ENCODE measurements around the gene NHSL2.
"Not testable (repeated sequence)": the region's sequence is repeated elsewhere in the genome, so short reads cannot be mapped to it uniquely, and the experiment has no call there.

The NHSL2 gene

DNA sequence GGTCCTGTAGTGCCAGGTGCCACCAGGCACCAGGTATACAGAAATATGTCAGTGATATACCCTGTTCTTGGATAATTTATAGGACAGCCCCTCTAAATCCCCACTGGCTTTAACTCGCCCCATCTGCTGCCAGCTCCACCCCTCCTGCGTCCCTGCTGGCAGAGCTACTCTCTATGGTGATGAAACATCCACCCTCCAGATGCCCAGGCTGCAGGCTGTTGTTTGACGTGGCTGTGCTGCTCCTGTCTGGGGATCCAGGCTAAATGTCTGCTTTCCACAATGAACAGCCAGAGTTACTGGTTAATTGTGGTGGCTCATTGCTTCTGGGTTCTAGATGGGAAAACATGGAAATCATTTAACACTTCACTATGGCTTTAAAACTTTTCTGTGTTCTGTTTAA, 12.9 kb downstream of the NHSL2 start:
- DNase-seq (ENCODE audit: low read depth in 2 of 2): no peak

DNA sequence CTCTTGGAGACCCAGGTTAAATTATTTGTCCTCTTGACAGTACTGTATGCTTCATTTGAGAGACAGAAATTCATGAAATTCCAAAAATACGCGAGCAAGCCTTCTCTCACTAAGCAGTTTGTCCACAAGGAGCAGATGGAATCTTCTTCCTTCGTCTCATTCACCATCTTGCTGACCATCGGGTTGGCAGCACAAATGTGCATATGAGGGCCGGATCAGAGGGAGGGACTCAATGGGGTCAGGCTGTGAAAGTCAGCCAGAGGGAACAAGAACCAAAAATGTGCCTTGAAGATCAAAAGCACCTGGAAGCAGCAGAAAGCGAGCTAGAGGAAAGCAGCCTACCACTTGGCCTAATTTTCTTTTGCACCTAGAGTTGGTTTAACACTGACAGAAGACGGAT, 16.4 kb downstream of the NHSL2 start:
- no peak for DNase-seq (ENCODE audit: low read depth in 2 of 2)

GRCh38 chrX:71928856-71929255, 18.2 kb downstream of the NHSL2 start:
- DNase-seq (ENCODE audit: low read depth in 2 of 2): no peak

- DNase-seq (ENCODE audit: low read depth in 2 of 2): peak in 1 of 2 experiments; percentile 44
Observed at GRCh38 chrX:71930298-71930697, 19.7 kb downstream of the NHSL2 start.

DNA sequence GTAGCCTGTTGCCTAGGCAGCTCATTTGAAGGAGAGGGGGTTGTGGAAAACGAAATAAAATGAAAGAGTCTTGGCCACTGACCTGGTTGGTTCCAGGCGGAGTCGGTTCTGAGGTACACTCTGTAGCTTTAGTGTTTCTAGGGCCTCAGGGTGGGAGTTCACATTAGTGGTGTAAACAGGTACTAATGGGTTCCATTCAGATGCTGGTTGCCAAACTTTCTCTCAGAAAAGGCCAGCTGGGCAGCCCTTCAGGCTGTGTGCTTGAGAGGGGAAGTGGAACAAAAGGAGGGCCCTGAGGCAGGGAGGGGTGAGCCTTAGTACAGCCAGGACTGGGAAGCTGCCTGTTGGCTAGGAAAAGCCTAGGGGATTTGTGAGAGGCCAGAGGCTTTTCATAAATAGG, 24.8 kb downstream of the NHSL2 start:
- DNase-seq (ENCODE audit: low read depth in 2 of 2): no peak

DNA sequence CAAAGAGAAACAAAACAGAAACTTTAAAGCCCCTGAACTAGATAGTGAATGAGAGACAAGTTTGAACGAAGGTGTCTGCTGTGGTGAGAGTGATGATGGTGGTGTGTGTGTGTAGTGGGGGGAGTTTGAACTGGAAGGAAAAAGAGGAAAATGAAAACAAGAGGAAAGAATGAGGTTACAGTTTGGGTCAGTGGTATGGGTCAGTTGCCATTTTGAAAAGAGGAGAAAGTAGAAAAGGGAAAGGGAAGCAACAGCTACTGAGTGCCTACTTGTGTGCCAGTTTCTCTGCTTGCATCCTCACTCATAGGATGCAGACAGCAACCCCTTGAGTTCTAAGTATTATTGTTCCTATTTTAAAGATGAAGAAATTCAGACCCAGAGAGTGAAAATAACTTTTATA, 26.0 kb downstream of the NHSL2 start:
- no peak for DNase-seq (ENCODE audit: low read depth in 2 of 2)

- DNase-seq (ENCODE audit: low read depth in 2 of 2): no peak
Observed at GRCh38 chrX:71938371-71938770, 27.7 kb downstream of the NHSL2 start.

DNA sequence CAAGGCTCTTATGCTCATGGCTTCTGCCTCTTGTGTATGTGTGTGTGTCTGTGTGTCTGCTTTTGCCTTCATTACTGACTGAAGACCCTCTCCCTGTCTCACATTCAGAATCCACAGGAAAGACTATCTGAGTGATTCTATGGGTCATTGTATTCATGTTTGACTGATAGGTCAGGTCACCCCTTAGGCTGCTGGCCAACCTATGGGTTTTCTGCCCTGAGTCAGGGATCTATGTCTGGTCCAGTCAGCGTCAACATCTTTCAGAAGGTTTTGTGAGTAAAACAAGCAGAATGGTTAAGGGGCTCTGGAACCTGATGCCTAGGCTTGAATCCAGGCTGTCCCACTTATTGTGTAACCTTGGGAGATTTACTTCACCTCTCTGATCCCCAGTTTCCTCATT, 30.5 kb downstream of the NHSL2 start:
- no peak for DNase-seq (ENCODE audit: low read depth in 2 of 2)

GRCh38 chrX:71941776-71942175, 31.1 kb downstream of the NHSL2 start:
- peak; percentile 54 to 66 for DNase-seq (ENCODE audit: low read depth in 2 of 2)

DNA sequence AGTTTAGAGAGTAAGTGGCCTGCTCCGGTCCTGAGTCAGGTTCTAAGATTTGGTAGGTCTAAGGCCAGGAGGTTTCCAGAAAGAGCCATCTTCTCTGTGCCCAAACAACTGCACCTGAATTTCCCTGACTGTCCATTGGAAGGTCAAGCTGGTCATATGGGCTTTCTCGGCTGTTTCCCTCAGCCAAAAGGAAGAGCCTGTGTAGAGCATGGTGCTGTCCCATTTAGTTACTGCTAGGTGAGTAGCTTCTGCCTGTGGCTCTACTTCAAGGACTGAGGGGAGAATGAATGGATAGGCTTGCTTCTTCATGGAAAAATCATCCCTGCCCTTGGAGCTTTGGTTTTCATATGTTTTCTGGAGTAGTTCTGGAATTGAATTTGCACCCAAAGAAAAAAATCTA, 33.7 kb downstream of the NHSL2 start:
- DNase-seq (ENCODE audit: low read depth in 2 of 2): no peak

- no peak for DNase-seq (ENCODE audit: low read depth in 2 of 2)
Observed at GRCh38 chrX:71945237-71945805, 34.7 kb downstream of the NHSL2 start.

GRCh38 chrX:71949363-71949762, 38.7 kb downstream of the NHSL2 start:
- DNase-seq (ENCODE audit: low read depth in 2 of 2): no peak

GRCh38 chrX:71949844-71950445, 39.3 kb downstream of the NHSL2 start:
- no peak for DNase-seq (ENCODE audit: low read depth in 2 of 2)

- DNase-seq (ENCODE audit: low read depth in 2 of 2): no peak
Observed at GRCh38 chrX:71953391-71953790, 42.7 kb downstream of the NHSL2 start.

GRCh38 chrX:71953946-71954345, 43.3 kb downstream of the NHSL2 start:
- no peak for DNase-seq (ENCODE audit: low read depth in 2 of 2)

DNA sequence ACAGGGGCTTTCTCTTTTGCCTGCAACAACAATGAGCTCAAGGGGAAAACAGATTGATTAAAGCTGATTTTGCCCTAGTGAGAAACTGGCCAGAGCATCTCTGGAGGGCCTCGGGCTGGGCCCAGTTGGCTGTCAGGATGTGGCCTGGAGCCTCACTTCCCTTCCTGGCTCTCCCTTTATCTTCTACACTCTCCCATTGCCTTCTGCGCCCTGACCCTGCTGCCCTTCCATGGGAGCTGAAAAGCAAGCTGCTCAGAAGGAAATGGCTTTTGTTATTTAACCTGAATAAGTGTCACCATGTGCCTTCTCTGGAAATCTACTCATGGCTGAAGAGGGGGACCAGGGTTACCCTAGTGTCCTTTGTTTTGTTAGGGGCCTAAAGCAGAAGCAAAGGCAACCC, 43.8 kb downstream of the NHSL2 start:
- no peak for DNase-seq (ENCODE audit: low read depth in 2 of 2)

- no peak for DNase-seq (ENCODE audit: low read depth in 2 of 2)
Observed at GRCh38 chrX:71955530-71956120, 45.0 kb downstream of the NHSL2 start.

- DNase-seq (ENCODE audit: low read depth in 2 of 2): no peak
Observed at GRCh38 chrX:71958281-71958675, 47.6 kb downstream of the NHSL2 start.

GRCh38 chrX:71964184-71964583, 53.5 kb downstream of the NHSL2 start:
- DNase-seq (ENCODE audit: low read depth in 2 of 2): not testable (repeated sequence)

DNA sequence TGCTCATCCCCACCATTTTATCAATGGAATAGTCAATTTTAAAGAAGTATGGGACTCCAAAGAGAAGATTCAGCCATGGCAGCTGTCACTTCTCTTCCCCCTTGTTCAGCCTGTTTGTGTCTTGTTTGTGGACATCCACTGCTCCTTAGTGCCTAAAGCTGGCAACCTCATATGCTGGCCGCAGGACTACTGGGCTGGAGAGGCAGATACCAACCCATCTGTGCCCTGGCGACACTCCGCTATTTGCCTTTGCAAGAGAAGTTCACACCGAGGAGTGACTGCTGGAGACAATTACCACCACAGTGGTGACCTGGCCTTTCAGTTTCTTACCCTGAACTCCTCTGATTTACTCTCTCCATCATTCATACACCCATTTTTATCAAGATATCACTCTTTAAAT, 64.3 kb downstream of the NHSL2 start:
- DNase-seq (ENCODE audit: low read depth in 2 of 2): no peak

DNA sequence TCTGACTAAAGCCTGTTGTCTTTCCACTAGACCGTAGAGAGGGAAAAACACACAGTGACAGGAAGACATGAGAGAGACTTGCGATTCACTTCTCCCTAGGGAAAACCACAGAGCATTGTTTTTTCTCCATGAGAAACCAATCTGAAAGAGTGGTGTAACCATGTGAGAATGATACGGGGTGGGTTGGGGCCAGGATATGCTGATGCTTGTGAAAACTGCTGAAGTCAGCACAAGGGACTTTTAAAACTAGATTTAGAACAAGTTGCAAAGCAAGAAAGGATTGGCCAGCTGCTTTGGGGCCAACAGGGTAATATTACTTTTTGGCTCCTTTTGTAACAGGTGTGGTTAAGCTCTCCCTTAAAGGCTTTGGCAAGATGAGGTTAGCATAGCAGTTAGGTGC, 66.1 kb downstream of the NHSL2 start:
- no peak for DNase-seq (ENCODE audit: low read depth in 2 of 2)

GRCh38 chrX:71978164-71978563, 67.5 kb downstream of the NHSL2 start:
- no peak for DNase-seq (ENCODE audit: low read depth in 2 of 2)

GRCh38 chrX:71989768-71990426, 79.3 kb downstream of the NHSL2 start:
- no peak for DNase-seq (ENCODE audit: low read depth in 2 of 2)
